Right atrium auricular region (tissue), 2 donors: ENCODE data around the gene PCK1. TPM values are rescaled to one million over a fixed set of nuclear protein-coding genes. Genes with fewer than 3 reads are reported as not detected.

ENCODE experiments used
- DNase-seq: peaks from one replicate; pipeline ENCODE4 v3.0.0-alpha.2; 2019; ENCODE audit warnings: low spot score
- H3K27ac ChIP-seq, 2 donors: fragments of 200-600 bp; sonication (generic); 1 replicate in 1 of 2; 2 replicates in 1 of 2; pipeline ENCODE4 v1.5.1; 2016 to 2019
- H3K27me3 ChIP-seq, 2 donors: fragments of 200-600 bp; sonication (generic); one replicate each; pipeline versions ENCODE4 v1.5.1 to v1.6.0; 2017 to 2019
- H3K36me3 ChIP-seq: fragments of 200-600 bp; sonication (generic); one replicate; pipeline ENCODE4 v1.5.1; 2016
- H3K4me1 ChIP-seq, 2 donors: fragments of 200-600 bp; sonication (generic); one replicate each; pipeline versions ENCODE4 v1.5.1 to v1.6.0; 2017 to 2019
- H3K4me3 ChIP-seq, 2 donors: fragments of 200-600 bp; sonication (generic); 1 replicate in 1 of 2; 2 replicates in 1 of 2; pipeline ENCODE4 v1.5.1; 2017 to 2019; ENCODE audit warnings: mild to moderate bottlenecking in 1 of 2, moderate library complexity in 1 of 2
- H3K9me3 ChIP-seq, 2 donors: fragments of 200-600 bp; sonication (generic); one replicate each; pipeline ENCODE4 v1.5.1; 2019
- CTCF ChIP-seq, 2 donors: fragments of 200-600 bp; sonication (generic); IDR thresholded peaks; one replicate each; pipeline ENCODE4 v1.5.1; 2019; ENCODE audit warnings: antibody characterized with exemption in 2 of 2
- total RNA-seq, 2 donors: library from RNA; depleted of rRNA; stranded (reverse); fragments of >200 nt; gene quantifications; one replicate each; pipeline ENCODE4 v1.1.0, GENCODE V29; 2016

PCK1 gene
- total RNA-seq, 2 donors from 2014 or later: 0.52 to 4.7 TPM

DNA sequence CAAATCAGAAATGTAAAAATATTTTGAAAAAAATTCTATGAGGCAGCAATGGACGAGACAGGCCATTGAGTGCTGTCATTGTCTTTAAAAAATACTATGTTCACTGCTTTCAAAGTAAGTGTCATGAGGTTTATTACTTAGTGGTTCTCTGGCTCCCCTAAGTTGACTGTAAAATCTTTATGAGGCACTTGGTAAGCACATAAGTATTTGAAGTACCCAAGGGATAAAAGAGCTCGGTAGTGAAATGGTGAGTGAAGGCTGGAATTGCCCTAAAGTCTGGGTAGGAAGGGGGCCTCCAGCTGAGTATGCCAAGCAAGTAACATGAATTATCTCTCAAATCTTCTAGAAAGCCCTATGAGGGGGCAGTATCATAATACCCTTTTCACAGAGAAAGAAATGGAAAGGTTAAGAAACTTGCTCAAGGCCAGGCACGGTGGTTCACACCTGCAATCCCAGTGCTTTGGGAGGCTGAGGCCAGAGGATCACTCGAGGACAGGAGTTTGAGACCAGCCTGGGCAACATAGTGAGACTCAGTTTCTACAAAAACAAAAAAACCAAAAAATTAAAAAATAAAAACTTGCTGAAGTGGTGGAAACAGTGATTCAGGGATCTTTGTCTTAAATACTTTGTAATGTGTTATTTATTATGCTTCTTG, 30.5 kb upstream of the PCK1 start:
- no peak overlapping the region for H3K27ac ChIP-seq
- H3K36me3 ChIP-seq: no peaks in the 10 kb centered on the region
- no peak for TF ChIP-seq CTCF (IDR thresholded peaks at IDR 0.05)
- no peaks in the 10 kb centered on the region for H3K27me3 ChIP-seq
- DNase-seq: no peak
- H3K9me3 ChIP-seq: peaks cover 0 to 8% of the 10 kb centered on the region in 2 donors
- no peaks in the 10 kb centered on the region for H3K4me1 ChIP-seq
- H3K4me3 ChIP-seq: no peak overlapping the region

GRCh38 chr20:57532104-57532503, 28.8 kb upstream of the PCK1 start:
- no peak for TF ChIP-seq CTCF (IDR thresholded peaks at IDR 0.05)

DNA sequence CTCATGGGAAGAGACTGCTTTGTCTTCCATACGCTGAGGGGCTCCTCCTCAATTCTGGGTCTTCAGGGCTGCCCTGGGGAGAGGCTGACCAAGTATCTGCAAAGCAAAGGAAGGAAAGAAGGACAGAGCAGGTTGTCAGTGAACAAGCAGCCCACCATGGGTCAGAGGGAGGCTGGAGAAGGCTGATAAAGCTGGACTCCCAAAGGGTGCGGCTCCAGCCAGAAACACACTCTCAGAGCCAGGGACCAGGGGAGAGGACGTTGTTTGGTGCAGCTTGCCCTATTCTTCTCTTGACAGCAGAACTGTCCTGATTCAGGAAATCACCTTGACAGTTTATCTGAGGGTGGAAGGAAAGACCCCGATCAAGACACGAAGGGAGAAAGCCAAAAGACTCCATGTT, 25.6 kb upstream of the PCK1 start:
- Histone ChIP-seq H3K4me3 (no peak overlapping the region), H3K9me3 (peaks cover 0 to 20% of the 10 kb centered on the region in 2 donors), H3K36me3 (no peaks in the 10 kb centered on the region), H3K4me1 (no peaks in the 10 kb centered on the region), H3K27me3 (no peaks in the 10 kb centered on the region), H3K27ac (no peak overlapping the region)
- no peak for DNase-seq
- TF ChIP-seq CTCF (IDR thresholded peaks at IDR 0.05): no peak

More at GRCh38 chr20:57532104-57532503, 28.8 kb upstream of the PCK1 start:
- DNase-seq: no peak
- Histone ChIP-seq H3K36me3 (no peaks in the 10 kb centered on the region), H3K27ac (no peak overlapping the region), H3K4me1 (no peaks in the 10 kb centered on the region), H3K4me3 (no peak overlapping the region), H3K27me3 (no peaks in the 10 kb centered on the region), H3K9me3 (peaks cover 0 to 20% of the 10 kb centered on the region in 2 donors)

GRCh38 chr20:57536120-57536708, 24.7 kb upstream of the PCK1 start:
- Histone ChIP-seq H3K27me3 (no peaks in the 10 kb centered on the region), H3K4me1 (no peaks in the 10 kb centered on the region), H3K9me3 (peaks cover 0 to 20% of the 10 kb centered on the region in 2 donors), H3K27ac (no peak overlapping the region), H3K36me3 (no peaks in the 10 kb centered on the region), H3K4me3 (no peak overlapping the region)
- no peak for TF ChIP-seq CTCF (IDR thresholded peaks at IDR 0.05)
- DNase-seq: no peak

DNA sequence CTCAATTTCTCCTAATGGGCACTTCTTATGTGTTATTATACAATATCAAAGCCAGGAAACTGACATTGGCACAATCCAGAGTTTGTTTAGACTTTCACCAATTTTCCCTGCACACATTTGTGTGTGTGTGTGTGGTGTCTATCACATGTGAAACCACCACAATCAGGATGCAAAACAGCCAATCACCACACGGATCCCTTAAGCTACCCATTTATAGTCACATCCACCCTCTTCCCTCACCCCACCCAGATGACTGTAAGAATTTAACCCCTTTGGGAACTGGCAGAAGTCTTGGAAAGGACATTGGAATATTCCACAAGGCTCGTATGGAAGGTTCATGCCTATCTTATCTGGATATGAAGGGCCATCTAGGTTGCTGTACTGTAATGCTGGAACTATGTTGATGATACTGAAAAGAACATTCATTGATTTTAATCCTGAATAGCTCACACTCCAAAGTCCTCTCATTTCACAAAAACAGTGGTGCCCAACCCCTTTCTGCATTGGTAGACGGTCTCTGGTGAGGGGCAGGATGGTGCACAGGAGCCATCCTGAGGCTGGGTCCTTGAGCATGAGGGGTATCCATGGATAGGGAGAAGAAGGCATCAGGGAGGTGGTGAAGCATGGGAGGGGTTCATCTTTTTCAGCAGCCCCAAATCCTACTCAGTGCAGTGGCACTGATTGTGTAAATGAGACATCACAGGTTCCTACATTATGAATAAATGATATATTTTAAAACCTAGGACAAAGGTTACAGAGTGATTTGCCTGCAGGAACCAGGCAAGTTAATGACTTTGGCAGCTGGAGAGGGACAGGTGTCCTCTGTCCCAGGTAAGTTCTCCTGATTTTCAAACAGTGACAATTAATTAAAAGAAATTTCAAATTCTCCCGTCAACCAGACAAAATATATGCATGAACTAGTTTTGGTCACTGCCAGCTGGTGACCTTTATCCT, 23.9 kb upstream of the PCK1 start:
- H3K4me1 ChIP-seq: no peaks in the 10 kb centered on the region
- DNase-seq: no peak
- TF ChIP-seq CTCF (IDR thresholded peaks at IDR 0.05): no peak
- no peaks in the 10 kb centered on the region for H3K27me3 ChIP-seq
- H3K9me3 ChIP-seq: peaks cover 0 to 20% of the 10 kb centered on the region in 2 donors
- no peaks in the 10 kb centered on the region for H3K36me3 ChIP-seq
- H3K27ac ChIP-seq: no peak overlapping the region
- no peak overlapping the region for H3K4me3 ChIP-seq
